NCI-H1092 treated with DMSO at 0.1 percent for 48 hours (cell line): Measurements from ENCODE around the gene GRK1.
"Not testable (repeated sequence)": the region's sequence is repeated elsewhere in the genome, so short reads cannot be mapped to it uniquely, and the experiment has no call there.

Experiments
- DNase-seq: peaks from one replicate; lab custom pipeline; 2025; lab: John Stamatoyannopoulos, UW

Gene GRK1

GRCh38 chr13:113666951-113667701, at the start of gene GRK1:
Gene GRK1 (plus strand): TSS chr13:113667219. CDS start chr13:113667387, 168 bp downstream.
- no peak for DNase-seq

GRCh38 chr13:113617961-113618360, 49.1 kb upstream of the GRK1 start:
- DNase-seq, result no peak

GRCh38 chr13:113618455-113618854, 48.6 kb upstream of the GRK1 start:
- DNase-seq, result no peak

GRCh38 chr13:113620036-113620796, 46.8 kb upstream of the GRK1 start:
- no peak for DNase-seq

GRCh38 chr13:113621046-113621445, 46.0 kb upstream of the GRK1 start:
- DNase-seq, result no peak

GRCh38 chr13:113621498-113621897, 45.5 kb upstream of the GRK1 start:
- not testable (repeated sequence) for DNase-seq

- not testable (repeated sequence) for DNase-seq
Observed at GRCh38 chr13:113621986-113622550, 45.0 kb upstream of the GRK1 start.

GRCh38 chr13:113622791-113623490, 44.1 kb upstream of the GRK1 start:
- no peak for DNase-seq

- no peak for DNase-seq
Observed at GRCh38 chr13:113623491-113624234, 43.4 kb upstream of the GRK1 start.

- DNase-seq, result no peak
Observed at GRCh38 chr13:113624235-113624587, 42.8 kb upstream of the GRK1 start.

- DNase-seq, result not testable (repeated sequence)
Observed at GRCh38 chr13:113624640-113625304, 42.2 kb upstream of the GRK1 start.

- no peak for DNase-seq
Observed at GRCh38 chr13:113625965-113626721, 40.9 kb upstream of the GRK1 start.

- no peak for DNase-seq
Observed at GRCh38 chr13:113627136-113627535, 39.9 kb upstream of the GRK1 start.

GRCh38 chr13:113628291-113629270, 38.4 kb upstream of the GRK1 start:
- DNase-seq, result no peak

- DNase-seq, result no peak
Observed at GRCh38 chr13:113629866-113630265, 37.2 kb upstream of the GRK1 start.

GRCh38 chr13:113630296-113630695, 36.7 kb upstream of the GRK1 start:
- DNase-seq, result no peak

- peak; percentile 32 for DNase-seq
Observed at GRCh38 chr13:113630804-113631203, 36.2 kb upstream of the GRK1 start.

GRCh38 chr13:113631341-113632095, 35.5 kb upstream of the GRK1 start:
- DNase-seq, result no peak
